ENCODE results near the gene RBM44. TPM values are rescaled to one million over a fixed set of nuclear protein-coding genes. Genes with fewer than 3 reads are reported as not detected.
"Not testable (repeated sequence)": the region's sequence is repeated elsewhere in the genome, so short reads cannot be mapped to it uniquely, and the experiment has no call there.

The RBM44 gene
- total RNA-seq, 1 donor from 2014 or later: 1.1 TPM

- intact Hi-C loops (cut with micrococcal nuclease): loop anchor here (1.0 to 10.0 kb wide), 5 partner anchors 102 to 490 kb away; no protein-coding TSS in a partner anchor
Measured at GRCh38 chr2:237774811-237775553, 23.6 kb upstream of the RBM44 start.

GRCh38 chr2:237779521-237779920 lies 19.1 kb upstream of the RBM44 start:
- intact Hi-C loops (cut with micrococcal nuclease): loop anchor here (10.0 kb wide), 1 partner anchor 485 kb away; no protein-coding TSS in a partner anchor

- intact Hi-C loops (cut with micrococcal nuclease): no loop called here
Measured at GRCh38 chr2:237782181-237782580, 16.4 kb upstream of the RBM44 start.

- intact Hi-C loops (cut with micrococcal nuclease): not testable (repeated sequence)
Measured at GRCh38 chr2:237783678-237784077, 14.9 kb upstream of the RBM44 start.

- intact Hi-C loops (cut with micrococcal nuclease): no loop called here
Measured at GRCh38 chr2:237786936-237787335, 11.6 kb upstream of the RBM44 start.

GRCh38 chr2:237790353-237790752 lies 8.2 kb upstream of the RBM44 start:
- intact Hi-C loops (cut with micrococcal nuclease): no loop called here

- intact Hi-C loops (cut with micrococcal nuclease): no loop called here
Measured at GRCh38 chr2:237791977-237792727, 6.4 kb upstream of the RBM44 start.

- intact Hi-C loops (cut with micrococcal nuclease): no loop called here
Measured at GRCh38 chr2:237797253-237797652, 1.3 kb upstream of the RBM44 start.

GRCh38 chr2:237799060-237799428 lies 465 bp downstream of the RBM44 start:
- intact Hi-C loops (cut with micrococcal nuclease): no loop called here

- intact Hi-C loops (cut with micrococcal nuclease): no loop called here
Measured at GRCh38 chr2:237801466-237801865, 2.9 kb downstream of the RBM44 start.

- intact Hi-C loops (cut with micrococcal nuclease): no loop called here
Measured at GRCh38 chr2:237806334-237806733, 7.8 kb downstream of the RBM44 start.

GRCh38 chr2:237815637-237816036 lies 17.1 kb downstream of the RBM44 start:
- intact Hi-C loops (cut with micrococcal nuclease): no loop called here

GRCh38 chr2:237816531-237816930 lies 18.0 kb downstream of the RBM44 start:
- intact Hi-C loops (cut with micrococcal nuclease): no loop called here

- intact Hi-C loops (cut with micrococcal nuclease): no loop called here
Measured at GRCh38 chr2:237818066-237818473, 19.5 kb downstream of the RBM44 start.

GRCh38 chr2:237819231-237819630 lies 20.7 kb downstream of the RBM44 start:
- intact Hi-C loops (cut with micrococcal nuclease): no loop called here

GRCh38 chr2:237820421-237820820 lies 21.8 kb downstream of the RBM44 start:
- intact Hi-C loops (cut with micrococcal nuclease): no loop called here

- intact Hi-C loops (cut with micrococcal nuclease): no loop called here
Measured at GRCh38 chr2:237823544-237823943, 25.0 kb downstream of the RBM44 start.

- intact Hi-C loops (cut with micrococcal nuclease): no loop called here
Measured at GRCh38 chr2:237824085-237824484, 25.5 kb downstream of the RBM44 start.

GRCh38 chr2:237827421-237827987 lies 28.9 kb downstream of the RBM44 start:
- intact Hi-C loops (cut with micrococcal nuclease): no loop called here

GRCh38 chr2:237830522-237830921 lies 31.9 kb downstream of the RBM44 start:
- intact Hi-C loops (cut with micrococcal nuclease): no loop called here

- intact Hi-C loops (cut with micrococcal nuclease): no loop called here
Measured at GRCh38 chr2:237833546-237833945, 35.0 kb downstream of the RBM44 start.

GRCh38 chr2:237835372-237835771 lies 36.8 kb downstream of the RBM44 start:
- intact Hi-C loops (cut with micrococcal nuclease): no loop called here
